GM12878 (cell line): ENCODE measurements around the gene SFXN4. TPM values are rescaled to one million over a fixed set of nuclear protein-coding genes. Genes with fewer than 3 reads are reported as not detected.

ENCODE experiments used
- ATAC-seq: fragments of 200-7000 bp; cut with Tn5 transposase; 3 replicates; pipeline ENCODE4 v1.9.1; 2020; ENCODE audit warnings: mild to moderate bottlenecking, moderate library complexity
- BruUV-seq: library from RNA; stranded (reverse); fragments of 400-500 nt; replicated peaks from 2 replicates; lab custom pipeline; 2021; lab: Mats Ljungman, UMichigan
- CTCF ChIA-PET: fragments of 300-600 bp; sonication (Branson Sonifier 250); formaldehyde crosslinking; extraction: SDS; loops from one replicate; lab custom pipeline; 2021; ENCODE audit warnings: inconsistent platforms; lab: Yijun Ruan, JAX
- POLR2A ChIA-PET: fragments of 350-600 bp; formaldehyde crosslinking; extraction: SDS; loops from one replicate; lab custom pipeline; 2021; ENCODE audit warnings: inconsistent platforms; lab: Charles Lee
- RAD21 ChIA-PET: fragments of 300-600 bp; sonication (Branson Sonifier 250); formaldehyde crosslinking; loops from one replicate; lab custom pipeline; 2023; ENCODE audit warnings: antibody characterized with exemption; ENCODE audit not compliant: unreplicated experiment; lab: Charles Lee
- SMC1A ChIA-PET: fragments of 300-600 bp; sonication (Branson Sonifier 250); formaldehyde crosslinking; loops from one replicate; lab custom pipeline; 2023; ENCODE audit not compliant: unreplicated experiment, uncharacterized antibody; lab: Charles Lee
- DNase-seq: peaks from one replicate; pipeline ENCODE4 v3.0.0-alpha.2; 2011; ENCODE audit warnings: low read depth, low spot score
- FAIRE-seq: peaks from 3 replicates; lab custom pipeline; 2011; peaks lifted over from hg19 to GRCh38; lab: Jason Lieb, UNC
- H2AFZ ChIP-seq: 2 replicates; pipeline ENCODE4 v1.6.0; 2011; ENCODE audit warnings: low read depth, low read length, control low read depth; ENCODE audit not compliant: control insufficient read depth
- H3K27ac ChIP-seq: 2 replicates; pipeline ENCODE4 v1.5.1; 2011; ENCODE audit warnings: control low read depth; ENCODE audit not compliant: control insufficient read depth, insufficient read depth
- H3K27me3 ChIP-seq, 2 experiments: replicated peaks in 1 of 2; 2 replicates each; pipeline versions ENCODE4 v1.6.0 to v1.6.1; 2011; ENCODE audit warnings: low read length in 1 of 2; ENCODE audit not compliant: control insufficient read depth in 2 of 2, insufficient read depth in 2 of 2
- H3K36me3 ChIP-seq, 2 experiments: 2 replicates each; pipeline ENCODE4 v1.5.1; 2011; ENCODE audit warnings: low read length in 1 of 2; ENCODE audit not compliant: control insufficient read depth in 2 of 2, insufficient read depth in 2 of 2
- H3K4me1 ChIP-seq: 2 replicates; pipeline ENCODE4 v1.6.1; 2011; ENCODE audit warnings: mild to moderate bottlenecking, low read length, moderate library complexity, mixed read lengths; ENCODE audit not compliant: control insufficient read depth, insufficient read depth
- H3K4me2 ChIP-seq: 2 replicates; pipeline ENCODE4 v1.6.0; 2011; ENCODE audit warnings: control low read depth; ENCODE audit not compliant: control insufficient read depth, insufficient read depth
- H3K4me3 ChIP-seq: fragments of 200-600 bp; sonication (generic); 2 replicates; pipeline ENCODE4 v1.5.1; 2016
- H3K79me2 ChIP-seq: 2 replicates; pipeline ENCODE4 v1.6.0; 2011; ENCODE audit warnings: low read length; ENCODE audit not compliant: control insufficient read depth, insufficient read depth
- H3K9ac ChIP-seq: 2 replicates; pipeline ENCODE4 v1.8.0; 2011; ENCODE audit warnings: low read length, control low read depth, mixed read lengths; ENCODE audit not compliant: control insufficient read depth, insufficient read depth
- H3K9me3 ChIP-seq: replicated peaks from 3 replicates; pipeline ENCODE4 v1.5.1; 2011; ENCODE audit warnings: mild to moderate bottlenecking, low read length; ENCODE audit not compliant: control insufficient read depth, insufficient read depth
- H4K20me1 ChIP-seq: 2 replicates; pipeline ENCODE4 v1.6.0; 2011; ENCODE audit not compliant: control insufficient read depth, insufficient read depth
- BMI1 ChIP-seq: fragments of 450-650 bp; IDR thresholded peaks from 2 replicates; pipeline ENCODE4 v1.6.1; 2016; ENCODE audit warnings: mild to moderate bottlenecking, moderate library complexity, borderline replicate concordance
- CREM ChIP-seq: IDR thresholded peaks from 2 replicates; pipeline ENCODE4 v1.6.1; 2014; ENCODE audit warnings: antibody characterized with exemption, low read depth
- MEF2A ChIP-seq: IDR thresholded peaks from 2 replicates; pipeline ENCODE4 v1.6.1; 2011; ENCODE audit warnings: low read depth, mild to moderate bottlenecking, low read length, moderate library complexity; ENCODE audit not compliant: insufficient read depth
- MXI1 ChIP-seq: fragments of 150-350 bp; IDR thresholded peaks from 2 replicates; pipeline ENCODE4 v1.6.1; 2011; ENCODE audit warnings: low read depth, mild to moderate bottlenecking, inconsistent platforms, low read length, improper control_type of control experiment
- PKNOX1 ChIP-seq: fragments of 450-650 bp; IDR thresholded peaks from 2 replicates; pipeline ENCODE4 v1.6.1; 2016; ENCODE audit warnings: mild to moderate bottlenecking
- SMAD5 ChIP-seq: IDR thresholded peaks from 2 replicates; pipeline ENCODE4 v1.6.1; 2016; ENCODE audit warnings: antibody characterized with exemption, low read depth
- WGBS: methylation state at CpG from one replicate; pipeline ENCODE4 v1.1.6; 2016; ENCODE audit warnings: low lambda C conversion rate; ENCODE audit not compliant: insufficient replicate concordance, insufficient coverage; ENCODE audit errors: missing lambda C conversion rate; 5-methylcytosine and 5-hydroxymethylcytosine counted together
- in situ Hi-C: fragments of 300-500 bp; cut with MboI; formaldehyde crosslinking; loops from 9 replicates; pipeline ENCODE4 v1.14.3; 2018; ENCODE audit warnings: mixed read lengths
- intact Hi-C: fragments of 100-400 bp; cut with micrococcal nuclease; formaldehyde crosslinking; loops from one replicate; pipeline ENCODE4 v1.14.2; 2022; ENCODE audit not compliant: unreplicated experiment
- polyA plus RNA-seq, 11 experiments: library from polyadenylated mRNA; depleted of rRNA in 4 of 11; unstranded in 6 of 11; stranded (reverse) in 5 of 11; fragments of >200 nt; fragmentation: Nextera tagmentation in 4 of 11; fragmentation: Illumina TruSeq in 1 of 11; extraction: Ambion mirVana in 4 of 11; extraction: Trizol in 1 of 11; gene quantifications; 1 replicate in 1 of 11; 2 replicates in 10 of 11; pipeline versions ENCODE4 v1.2.1 to v1.2.3, GENCODE V29; 2011 to 2016; ENCODE audit warnings: inconsistent platforms in 2 of 11, missing spikeins in 2 of 11, low read depth in 1 of 11
- total RNA-seq, 4 experiments: library from RNA; depleted of rRNA in 3 of 4; stranded (reverse); fragments of >200 nt in 3 of 4; fragmentation: Illumina TruSeq in 1 of 4; extraction: Trizol in 1 of 4; gene quantifications; 2 replicates each; pipeline versions ENCODE4 v1.2.1 to v1.2.3, GENCODE V29; 2013 to 2021

Gene SFXN4
- total and polyA plus RNA-seq, 10 of the 15 experiments (the other 5 are each of a cell fraction or from before 2014, with no cell fraction given), result 40.7 to 111 (median 48.8) TPM

- ChIA-PET RAD21 (no interaction called here), SMC1A (interaction anchor here (0.7 to 1.6 kb wide), 3 partner anchors 9 to 30 kb away, joined by 4 to 7 read pairs (median 5); no protein-coding TSS in a partner anchor), POLR2A (interaction anchor here (0.6 kb wide), 1 partner anchor 103 kb away, joined by 3 read pairs; no protein-coding TSS in a partner anchor), CTCF (interaction anchor here (1.6 to 2.3 kb wide), 2 partner anchors 11 to 84 kb away, joined by 5 to 7 read pairs; no protein-coding TSS in a partner anchor)
- no peaks in the 10 kb centered on the region for H3K9me3 ChIP-seq
- H3K27ac ChIP-seq, result no peak overlapping the region
- H3K9ac ChIP-seq, result no peak overlapping the region
- no peak for TF ChIP-seq SMAD5
- TF ChIP-seq MEF2A, result no peak
- no peak for TF ChIP-seq CREM
- H3K4me3 ChIP-seq, result no peak overlapping the region
- H3K79me2 ChIP-seq, result no peaks in the 10 kb centered on the region
- no peaks in the 10 kb centered on the region for H3K27me3 ChIP-seq
- intact Hi-C loops (no loop called here), in situ Hi-C loops (no loop called here)
- H4K20me1 ChIP-seq, result no peaks in the 10 kb centered on the region
- H2AFZ ChIP-seq, result no peak overlapping the region
- peaks cover 0 to 8% of the 10 kb centered on the region in 2 experiments; a peak in 2 of 4 replicates for H3K36me3 ChIP-seq
- ATAC-seq, result no peak
- no TSS peak for BruUV-seq
- 92% methylated on average over 9 of the region's 9 CpGs for WGBS
- no peak for DNase-seq
- FAIRE-seq, result no peak
- peaks cover 15% of the 10 kb centered on the region for H3K4me1 ChIP-seq
- H3K4me2 ChIP-seq, result no peak overlapping the region
These were observed 49.6 kb downstream of the SFXN4 start for GRCh38 chr10:119115926-119116325.

GRCh38 chr10:119113751-119114732, 51.5 kb downstream of the SFXN4 start:
- intact Hi-C loops, result no loop called here
- RAD21 ChIA-PET, result no interaction called here
- DNase-seq, result no peak
- TF ChIP-seq MXI1, result no peak
- no peak for TF ChIP-seq PKNOX1
- TF ChIP-seq SMAD5, result no peak
- no peak for TF ChIP-seq BMI1
- TF ChIP-seq, all 136 proteins: peak for 0
- Histone ChIP-seq H3K9me3 (no peaks in the 10 kb centered on the region), H3K9ac (no peak overlapping the region), H3K4me3 (no peak overlapping the region), H3K36me3 (peaks cover 0 to 8% of the 10 kb centered on the region in 2 experiments; a peak in 2 of 4 replicates), H4K20me1 (no peaks in the 10 kb centered on the region), H3K27me3 (no peaks in the 10 kb centered on the region), H2AFZ (no peak overlapping the region), H3K79me2 (no peaks in the 10 kb centered on the region), H3K27ac (no peak overlapping the region), H3K4me1 (no peaks in the 10 kb centered on the region), H3K4me2 (no peak overlapping the region)
- no peak for ATAC-seq
- BruUV-seq, result no TSS peak
- ChIA-PET CTCF (interaction anchor here (2.3 kb wide), 1 partner anchor 9 kb away, joined by 7 read pairs; no protein-coding TSS in a partner anchor), SMC1A (no interaction called here), POLR2A (interaction anchor here (0.6 to 1.4 kb wide), 2 partner anchors 10 to 374 kb away, joined by 3 read pairs; partner anchors contain the start of gene DENND10)
- in situ Hi-C loops, result no loop called here
- FAIRE-seq, result peak; percentile 57
- 92% methylated on average over 11 of the region's 11 CpGs for WGBS
